Hypothalamus (tissue), 51 donors: ENCODE results near the gene RPS6KL1.

Experiments used
- DNase-seq, 51 donors: peaks; one replicate each; lab custom pipeline; 2025; lab: John Stamatoyannopoulos, UW

Gene RPS6KL1

GRCh38 chr14:74952697-74953484, 29.8 kb upstream of the RPS6KL1 start:
- no peak for DNase-seq

DNA sequence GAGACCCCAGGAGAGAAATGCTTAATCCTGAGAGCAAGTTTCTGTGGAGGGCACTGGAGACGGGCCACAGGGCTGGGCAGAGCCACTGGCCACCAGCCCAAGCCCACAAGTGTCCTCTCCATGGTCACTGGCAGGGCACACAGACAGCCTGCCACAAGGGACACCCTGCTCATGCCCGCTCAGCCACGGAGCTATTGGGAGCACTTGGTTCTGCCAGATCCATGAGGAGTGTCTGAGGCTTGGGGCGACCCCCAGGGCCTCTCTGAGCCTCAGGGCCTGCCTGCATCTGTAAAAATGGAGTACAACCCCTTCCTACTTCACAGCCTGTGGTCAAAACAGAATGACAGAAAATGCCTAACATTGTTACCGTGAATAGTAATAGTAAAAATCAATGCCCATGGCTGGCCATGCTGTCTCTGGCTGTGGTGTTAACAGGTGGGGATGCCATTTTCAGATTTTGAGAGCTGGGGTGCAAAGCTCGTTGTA, 29.2 kb upstream of the RPS6KL1 start:
- no peak for DNase-seq

DNA sequence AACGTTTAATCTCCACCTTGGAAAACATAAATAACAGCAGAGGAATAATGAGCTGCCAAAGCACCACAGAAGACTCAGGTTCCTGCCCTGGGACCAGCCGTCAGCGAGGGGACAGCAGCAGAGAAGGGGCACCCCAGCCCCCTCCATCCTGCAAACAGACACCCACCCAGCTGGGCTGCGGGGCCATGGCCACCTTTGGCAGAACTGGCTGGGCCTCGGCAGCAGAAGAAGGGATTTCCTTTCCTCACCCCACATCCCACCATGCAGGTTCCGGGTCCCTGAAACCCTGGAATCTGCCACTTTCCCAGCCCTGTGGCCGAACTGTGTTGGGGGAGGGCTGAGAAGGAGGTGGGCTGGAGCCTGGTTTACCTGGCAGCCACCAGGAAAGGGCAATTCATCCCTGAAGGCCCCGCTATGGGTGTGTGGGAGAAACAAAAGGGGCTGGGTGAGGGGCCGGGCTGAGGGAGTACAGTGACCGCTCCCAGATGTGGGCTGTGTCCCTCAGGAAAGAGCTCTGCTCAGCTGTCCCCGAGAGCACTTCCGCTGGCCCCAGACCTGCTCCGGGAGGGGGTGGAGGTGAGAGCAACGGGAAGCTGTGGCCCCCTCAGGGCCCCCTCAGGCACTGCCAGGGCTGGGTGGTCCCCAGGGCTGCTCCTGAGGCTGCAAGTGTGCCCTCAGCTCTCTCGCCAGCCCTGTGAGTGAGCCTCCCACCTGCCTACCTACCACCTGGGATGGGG, 28.6 kb upstream of the RPS6KL1 start:
- DNase-seq: no peak

- DNase-seq: no peak
Measured at GRCh38 chr14:74950795-74951442, 27.9 kb upstream of the RPS6KL1 start.

- DNase-seq: no peak
Measured at GRCh38 chr14:74949859-74950573, 27.0 kb upstream of the RPS6KL1 start.

- DNase-seq: no peak
Measured at GRCh38 chr14:74949191-74949601, 26.1 kb upstream of the RPS6KL1 start.

DNA sequence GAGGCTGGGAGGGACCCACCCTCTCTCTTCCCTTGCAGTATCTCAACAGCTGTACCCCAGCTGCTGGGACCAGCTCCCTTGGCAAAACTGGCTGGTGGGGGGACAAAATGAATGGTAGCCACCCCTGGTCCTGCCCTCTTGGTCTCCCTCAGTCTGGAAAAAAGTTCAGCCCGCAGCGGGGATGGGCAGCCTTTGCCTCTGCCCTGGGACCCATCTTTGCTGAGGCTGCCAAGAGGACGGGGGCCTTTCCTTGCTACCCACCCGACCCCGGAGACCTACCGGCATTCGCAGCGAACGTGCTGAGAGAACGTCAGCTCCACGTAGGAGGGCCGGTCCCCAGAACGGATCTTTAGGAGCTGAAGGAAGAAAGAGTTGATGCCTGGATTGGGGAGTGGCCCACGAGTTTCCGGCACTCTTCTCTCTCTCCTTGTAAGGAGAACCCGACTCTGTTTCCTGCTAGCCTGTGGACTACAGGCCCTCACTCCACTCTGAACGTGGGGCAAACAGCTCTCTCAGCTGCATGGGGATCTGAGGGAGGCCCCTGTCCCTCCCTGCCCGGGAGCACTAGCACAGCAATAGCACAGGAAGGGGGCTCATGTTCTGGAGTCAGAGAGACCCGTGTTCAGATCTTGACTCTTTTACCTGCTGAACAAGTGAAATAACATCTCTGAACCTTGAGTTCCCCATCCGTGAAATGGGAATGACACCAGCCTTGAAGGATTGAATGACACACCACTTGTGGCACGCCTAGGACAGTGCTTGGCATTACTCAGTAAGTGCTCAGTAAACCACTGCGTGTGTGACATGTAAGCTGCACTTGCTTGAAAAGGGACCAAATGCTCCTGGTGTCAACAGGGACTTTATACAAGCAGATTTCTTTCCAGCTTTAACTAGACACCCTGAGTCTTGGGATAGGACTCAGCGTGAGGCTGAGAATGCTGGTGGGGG, 25.4 kb upstream of the RPS6KL1 start:
- DNase-seq: no peak

DNA sequence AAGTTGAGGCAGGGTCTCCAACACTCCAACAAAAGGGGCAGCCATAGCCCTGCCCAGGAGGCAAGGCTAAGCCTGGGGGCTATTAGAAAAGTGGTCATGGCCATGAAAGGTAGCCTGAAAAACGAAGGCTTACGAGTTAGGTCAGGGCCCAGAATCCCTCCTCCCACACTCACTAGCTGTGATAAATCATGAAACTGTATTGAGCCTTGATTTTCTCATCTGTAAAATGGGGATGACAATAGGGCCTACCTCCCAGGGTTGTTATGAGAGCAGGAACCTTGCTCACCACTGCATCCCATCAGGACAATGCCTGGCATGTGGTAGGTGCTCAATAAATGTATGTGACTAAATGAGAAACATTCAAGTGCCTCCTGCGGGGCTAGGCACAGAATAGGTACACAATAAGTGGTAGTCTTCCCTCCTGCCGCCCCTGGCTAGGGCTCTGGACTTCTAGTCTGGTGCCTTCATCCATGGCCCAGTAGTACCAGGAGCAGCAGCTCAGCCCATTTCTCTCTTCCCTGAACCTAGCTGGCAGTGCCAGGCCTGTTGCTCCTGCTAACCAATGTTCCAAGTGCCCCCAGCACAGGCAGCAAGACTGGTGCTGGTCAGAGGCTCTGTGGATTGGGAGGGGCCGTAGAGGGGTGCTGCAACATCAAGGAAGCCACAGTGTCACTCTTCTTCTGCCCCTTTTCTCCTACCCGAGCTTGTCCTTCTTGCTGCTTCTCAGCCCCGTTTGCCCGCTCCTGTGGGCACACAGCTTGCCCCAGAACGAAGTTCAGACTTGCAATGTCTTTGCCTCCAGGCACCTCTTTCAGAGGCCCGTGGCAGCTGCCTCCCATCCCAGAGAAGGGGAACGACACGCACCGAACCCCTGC, 24.5 kb upstream of the RPS6KL1 start:
- DNase-seq: no peak

GRCh38 chr14:74946659-74947281, 23.7 kb upstream of the RPS6KL1 start:
- DNase-seq: peak in 3 of 51 donors; percentile 5 to 55 (median 29)

- DNase-seq: peak in 48 of 51 donors; percentile 16 to 82 (median 52)
Measured at GRCh38 chr14:74945852-74946658, 23.0 kb upstream of the RPS6KL1 start.

DNA sequence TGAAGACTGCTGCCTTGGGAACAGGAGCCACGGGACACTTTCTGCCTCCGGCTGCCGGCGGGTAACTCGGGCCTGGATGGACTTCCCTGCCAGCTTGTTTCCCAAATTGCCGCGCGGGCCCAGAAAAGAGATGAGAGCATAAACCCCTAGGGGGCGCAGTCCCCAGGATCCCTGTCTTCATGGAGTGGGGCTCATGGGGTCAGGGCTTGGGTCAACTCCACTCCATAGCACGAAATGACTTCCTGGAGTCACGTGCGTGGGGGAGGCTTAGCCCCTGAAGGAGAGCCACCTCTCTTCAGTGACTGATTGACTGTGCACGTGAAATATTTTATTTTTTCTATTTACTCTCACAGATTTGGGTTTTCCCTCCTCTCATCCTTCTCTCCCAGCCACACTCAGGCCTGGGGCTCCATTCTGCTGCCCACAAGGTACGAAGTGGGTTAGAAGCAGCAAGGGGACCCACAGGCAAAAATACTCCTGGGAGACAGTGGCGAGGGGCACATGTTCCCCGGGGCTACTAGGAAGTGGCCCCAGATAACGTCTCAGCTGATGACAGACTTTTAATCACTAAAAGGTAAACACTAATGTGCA, 22.3 kb upstream of the RPS6KL1 start:
- DNase-seq: peak in 8 of 51 donors; percentile 10 to 23 (median 12)

DNA sequence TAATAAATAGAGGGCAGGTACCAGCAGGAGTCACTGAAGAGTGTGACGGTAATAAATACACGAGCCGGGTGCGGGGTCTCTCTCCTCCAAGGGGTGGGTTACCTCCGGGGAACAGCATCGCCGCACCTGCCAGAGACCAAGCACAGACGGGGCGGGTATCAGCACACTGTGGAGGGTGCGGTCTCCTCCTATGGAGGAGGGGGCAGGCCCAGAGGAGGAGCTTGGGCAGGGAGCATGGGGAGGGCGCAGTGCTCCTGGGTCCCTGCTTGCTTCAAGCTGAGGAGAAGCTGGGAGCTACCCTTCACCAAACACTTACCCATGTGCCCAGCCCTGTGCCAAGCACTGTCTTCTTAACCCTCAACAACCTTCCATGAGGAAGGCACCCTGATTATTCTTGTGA, 19.5 kb upstream of the RPS6KL1 start:
- DNase-seq: no peak

GRCh38 chr14:74942181-74942580, 19.1 kb upstream of the RPS6KL1 start:
- no peak for DNase-seq

- DNase-seq: peak in 40 of 51 donors; percentile 15 to 87 (median 61)
Measured at GRCh38 chr14:74941676-74942097, 18.6 kb upstream of the RPS6KL1 start.

GRCh38 chr14:74940956-74941565, 18.0 kb upstream of the RPS6KL1 start:
- DNase-seq: no peak
